Omental fat pad (tissue), 4 donors: ENCODE results near the gene PLEKHA6. TPM values are rescaled to one million over a fixed set of nuclear protein-coding genes. Genes with fewer than 3 reads are reported as not detected.

Experiments used
- ATAC-seq: fragments of 150-250 bp; one replicate; pipeline ENCODE4 v1.9.1; 2016; ENCODE audit warnings: mild to moderate bottlenecking, moderate library complexity; ENCODE audit not compliant: low FRiP score
- DNase-seq: peaks from one replicate; pipeline ENCODE4 v3.0.0-alpha.2; 2019; ENCODE audit warnings: low spot score
- CTCF ChIP-seq, 3 donors: fragments of 450-650 bp; IDR thresholded peaks; one replicate each; pipeline ENCODE4 v1.5.1; 2016 to 2017; ENCODE audit warnings: antibody characterized with exemption in 3 of 3, mild to moderate bottlenecking in 3 of 3, moderate library complexity in 2 of 3
- total RNA-seq, 4 donors: library from RNA; depleted of rRNA; stranded (reverse); fragments of >200 nt; gene quantifications; one replicate each; pipeline ENCODE4 v1.1.0, GENCODE V29; 2016

PLEKHA6 gene
- total RNA-seq, 4 donors from 2014 or later: 2.9 to 13.1 (median 7.5) TPM

GRCh38 chr1:204405988-204406387, 46.3 kb upstream of the PLEKHA6 start:
- no peak for TF ChIP-seq CTCF (IDR thresholded peaks at IDR 0.05)
- ATAC-seq: no peak
- DNase-seq: no peak

DNA sequence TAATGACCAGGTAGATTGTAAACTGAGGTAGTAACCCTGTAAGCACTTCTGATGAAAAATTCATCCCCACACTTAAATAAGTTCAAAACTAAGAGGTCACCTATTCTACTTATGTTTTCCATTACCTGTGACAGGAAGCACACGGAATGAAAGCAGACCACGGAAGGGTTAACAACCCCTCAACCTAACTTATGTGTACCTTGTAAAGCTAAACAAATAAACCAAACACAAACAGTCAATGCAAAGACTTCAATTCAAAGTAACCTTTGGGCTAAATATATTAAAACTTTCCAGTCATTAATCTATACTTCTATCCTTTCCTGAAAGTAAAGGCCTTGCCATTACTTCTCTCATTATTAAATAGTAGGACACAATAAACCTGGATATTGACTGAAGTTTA, 44.9 kb upstream of the PLEKHA6 start:
- DNase-seq (no peak), ATAC-seq (no peak)
- no peak for TF ChIP-seq CTCF (IDR thresholded peaks at IDR 0.05)

- no peak for TF ChIP-seq CTCF (IDR thresholded peaks at IDR 0.05)
- ATAC-seq (no peak), DNase-seq (no peak)
These were observed 42.7 kb upstream of the PLEKHA6 start for GRCh38 chr1:204402391-204402790.

DNA sequence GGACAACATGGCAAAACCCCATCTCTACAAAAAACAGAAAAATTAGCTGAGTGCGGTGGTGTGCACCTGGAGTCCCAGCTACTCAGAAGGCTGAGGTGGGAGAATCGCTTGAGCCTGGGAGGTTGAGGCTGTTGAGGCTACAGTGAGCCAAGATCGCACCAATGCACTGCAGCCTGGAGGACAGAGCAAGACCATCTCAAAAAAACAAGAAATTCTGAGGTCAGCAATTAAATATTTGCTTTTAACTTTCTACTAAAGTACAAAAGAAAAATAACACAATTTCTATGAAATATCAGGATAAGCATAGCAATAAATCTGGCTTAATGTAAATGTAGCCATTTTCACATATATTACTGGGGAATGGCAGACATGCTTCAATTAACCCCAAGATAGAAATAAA, 42.0 kb upstream of the PLEKHA6 start:
- no peak for TF ChIP-seq CTCF (IDR thresholded peaks at IDR 0.05)
- no peak for DNase-seq

GRCh38 chr1:204400882-204401510, 41.3 kb upstream of the PLEKHA6 start:
- DNase-seq (no peak), ATAC-seq (no peak)
- no peak for TF ChIP-seq CTCF (IDR thresholded peaks at IDR 0.05)

More for the DNA sequence above, 42.0 kb upstream of the PLEKHA6 start:
- ATAC-seq: no peak

DNA sequence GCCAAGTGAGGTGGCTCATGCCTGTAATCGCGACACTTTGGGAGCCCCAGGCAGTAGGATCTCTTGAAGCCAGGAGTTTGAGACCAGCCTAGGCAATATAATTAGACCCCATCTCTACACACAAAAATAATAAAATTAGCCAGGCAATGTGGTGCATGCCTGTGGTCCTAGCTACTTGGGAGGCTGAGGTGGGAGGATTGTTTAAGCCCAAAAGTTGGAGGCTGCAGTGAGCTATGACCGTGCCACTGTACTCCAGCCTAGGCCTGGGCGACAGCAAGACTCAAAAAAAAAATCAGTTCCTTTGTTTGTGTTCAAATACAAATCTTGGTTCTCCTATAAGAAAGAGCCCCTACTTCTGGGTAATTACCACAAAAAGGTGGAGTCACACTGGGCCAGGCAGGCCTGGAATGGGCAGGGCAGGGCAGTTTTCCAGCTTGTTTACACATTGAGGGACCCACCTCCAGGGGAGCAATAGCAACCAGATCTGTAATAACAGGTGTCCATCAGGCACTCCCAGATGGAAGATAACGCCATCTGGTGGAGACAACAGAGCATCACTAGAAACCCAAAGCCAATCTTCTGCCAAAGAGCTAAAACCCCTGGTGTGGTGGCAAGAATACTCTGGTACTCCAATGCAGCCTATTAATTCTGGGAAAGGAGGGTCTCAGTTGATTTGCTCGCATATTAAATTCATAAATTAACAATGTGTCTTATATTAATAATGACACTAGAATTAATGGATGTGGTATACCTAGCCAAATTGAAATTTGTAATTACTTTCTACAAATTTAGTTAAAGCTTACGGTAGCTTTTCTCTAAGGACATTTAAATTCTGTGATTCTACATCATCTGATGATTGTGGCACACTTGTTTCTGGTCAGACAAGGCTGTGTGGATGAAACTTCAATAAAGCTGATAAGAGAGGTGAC, 38.7 kb upstream of the PLEKHA6 start:
- peak in 2 of 3 donors; percentile 16 to 50 for TF ChIP-seq CTCF (IDR thresholded peaks at IDR 0.05)
- DNase-seq (no peak), ATAC-seq (peak; percentile 68)
